ENCODE measurements around the gene LHFPL3.

DNA sequence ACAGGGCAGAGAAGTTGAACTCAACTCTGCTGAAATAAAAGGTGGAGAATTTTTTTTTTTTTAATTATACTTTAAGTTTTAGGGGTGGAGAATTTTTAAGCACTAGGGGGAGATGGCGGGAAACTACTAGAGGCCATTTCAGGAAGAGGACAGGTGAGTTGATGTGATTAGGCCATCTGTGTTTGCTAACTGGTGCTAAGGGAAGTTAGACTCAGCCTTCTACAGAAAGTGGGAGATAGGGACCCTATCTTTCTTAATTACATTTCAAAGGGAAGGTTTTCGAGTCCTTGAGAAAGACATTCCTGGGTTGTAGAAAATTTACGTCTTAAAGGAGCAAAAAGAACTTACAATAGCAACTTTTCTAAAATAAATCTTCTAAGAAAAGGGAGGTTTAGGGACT lies 124.8 kb downstream of the LHFPL3 start:
- TF ChIP-seq CTCF (IDR thresholded peaks at IDR 0.05): no peak
- TF ChIP-seq, protein P1, sequence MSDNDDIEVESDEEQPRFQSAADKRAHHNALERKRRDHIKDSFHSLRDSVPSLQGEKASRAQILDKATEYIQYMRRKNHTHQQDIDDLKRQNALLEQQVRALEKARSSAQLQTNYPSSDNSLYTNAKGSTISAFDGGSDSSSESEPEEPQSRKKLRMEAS (IDR thresholded peaks at IDR 0.05; ENCODE audit: low read depth): no peak
- no peak for TF ChIP-seq SIN3A (IDR thresholded peaks at IDR 0.05; ENCODE audit: borderline replicate concordance, low read depth, low read length)

Measured in SK-N-SH (cell line).